HK-2 (cell line): Measurements from ENCODE around the gene CCDC13.
A peak's percentile ranks its signal among the peaks of the same experiment; 100 is the strongest.
"Not testable (repeated sequence)": the region's sequence is repeated elsewhere in the genome, so short reads cannot be mapped to it uniquely, and the experiment has no call there.

Source experiments
- DNase-seq: peaks from one replicate; pipeline ENCODE4 v3.0.0-alpha.2; 2018; ENCODE audit not compliant: unreplicated experiment

Gene CCDC13, protein sequence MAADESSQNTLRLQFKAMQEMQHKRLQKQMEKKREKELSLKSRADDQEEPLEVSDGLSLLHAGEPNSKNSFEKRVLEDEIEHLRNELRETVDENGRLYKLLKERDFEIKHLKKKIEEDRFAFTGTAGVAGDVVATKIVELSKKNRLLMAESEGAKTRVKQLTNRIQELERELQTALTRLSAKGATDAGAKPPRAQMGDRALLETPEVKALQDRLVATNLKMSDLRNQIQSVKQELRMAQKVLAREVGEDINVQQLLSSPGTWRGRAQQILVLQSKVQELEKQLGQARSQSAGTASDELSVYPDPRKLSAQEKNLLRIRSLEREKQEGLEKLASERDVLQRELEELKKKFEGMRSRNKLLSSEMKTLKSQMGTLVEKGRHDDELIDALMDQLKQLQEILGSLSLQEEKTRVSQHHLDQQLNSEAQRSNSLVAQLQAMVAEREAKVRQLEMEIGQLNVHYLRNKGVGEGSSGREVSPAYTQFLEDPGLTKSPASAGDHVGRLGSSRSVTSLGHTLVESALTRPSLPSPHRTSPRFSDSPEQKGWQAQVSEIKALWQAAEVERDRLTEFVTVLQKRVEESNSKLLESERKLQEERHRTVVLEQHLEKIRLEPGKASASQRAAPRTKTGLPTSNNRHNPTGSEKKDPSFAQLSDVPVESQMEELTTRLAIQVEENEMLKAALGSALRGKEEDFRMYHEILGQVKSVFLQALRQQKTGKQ

GRCh38 chr3:42772670-42773408 is at the start of gene CCDC13:
Gene CCDC13 (minus strand): TSS chr3:42773253. CDS start chr3:42758345, 14,908 bp downstream.
- DNase-seq = peak; percentile 67

DNA sequence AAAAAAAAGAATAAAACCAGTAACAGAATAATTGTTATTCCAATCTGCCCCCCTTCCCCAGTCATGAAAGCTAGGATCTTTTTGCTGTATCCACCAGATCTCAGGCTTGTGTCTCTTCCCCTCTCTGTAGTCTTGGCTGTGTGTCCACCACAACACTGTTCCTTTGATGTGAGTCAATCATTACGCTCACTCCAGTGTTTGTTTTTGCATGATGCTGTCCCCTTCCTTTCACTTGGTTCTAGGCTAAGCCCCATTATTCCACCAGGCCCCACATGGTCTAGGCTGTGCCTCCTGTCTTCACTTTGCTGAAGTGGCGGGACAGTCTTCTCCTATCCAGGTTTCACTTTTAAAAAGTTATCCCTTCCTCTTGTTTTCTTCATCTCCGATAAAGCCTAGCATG is 49.8 kb upstream of the CCDC13 start:
- DNase-seq = no peak

DNA sequence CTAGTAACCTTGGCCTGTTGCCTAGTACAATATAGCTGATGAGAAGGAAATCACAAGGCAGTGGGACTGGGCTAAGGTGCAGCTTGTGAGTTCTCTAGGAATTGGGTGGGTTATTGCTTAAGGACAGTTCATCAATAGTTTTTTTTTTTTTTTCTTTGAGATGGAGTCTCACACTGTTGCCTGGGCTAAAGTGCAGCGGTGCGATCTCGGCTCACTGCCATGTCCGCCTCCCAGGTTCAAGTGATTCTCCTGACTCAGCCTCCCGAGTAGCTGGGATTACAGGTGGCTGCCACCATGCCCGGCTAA is 47.6 kb upstream of the CCDC13 start:
- no peak for DNase-seq

DNA sequence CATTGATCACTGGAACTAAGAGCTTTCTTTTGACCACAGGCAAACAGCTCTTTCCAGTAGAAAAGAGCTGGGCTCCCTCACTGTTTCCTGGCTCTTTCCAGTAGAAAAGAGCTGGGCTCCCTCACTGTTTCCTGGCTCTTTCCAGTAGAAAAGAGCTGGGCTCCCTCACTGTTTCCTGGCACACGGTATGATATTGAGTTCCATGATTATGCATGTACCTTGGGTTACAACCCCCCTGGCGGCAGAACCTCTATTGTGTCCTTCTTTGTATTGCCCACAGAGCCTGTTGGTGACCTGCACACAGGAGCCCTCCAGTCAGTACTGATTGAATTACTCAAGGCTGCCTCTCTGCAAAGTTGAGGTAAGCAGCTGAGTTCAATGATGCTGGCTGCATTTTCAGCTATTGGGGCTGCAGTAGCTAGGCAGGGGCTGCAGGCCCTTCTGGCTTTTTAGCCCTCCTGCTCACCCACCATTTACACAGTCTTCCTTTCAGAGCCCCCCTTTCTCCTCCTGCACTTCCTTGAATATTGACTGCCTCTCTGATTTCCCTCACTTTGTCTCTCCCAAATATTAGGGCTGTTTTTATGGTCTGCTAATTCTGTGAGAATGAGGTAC is 46.4 kb upstream of the CCDC13 start:
- DNase-seq = no peak

- no peak for DNase-seq
These were observed 42.8 kb upstream of the CCDC13 start for GRCh38 chr3:42815826-42816225.

DNA sequence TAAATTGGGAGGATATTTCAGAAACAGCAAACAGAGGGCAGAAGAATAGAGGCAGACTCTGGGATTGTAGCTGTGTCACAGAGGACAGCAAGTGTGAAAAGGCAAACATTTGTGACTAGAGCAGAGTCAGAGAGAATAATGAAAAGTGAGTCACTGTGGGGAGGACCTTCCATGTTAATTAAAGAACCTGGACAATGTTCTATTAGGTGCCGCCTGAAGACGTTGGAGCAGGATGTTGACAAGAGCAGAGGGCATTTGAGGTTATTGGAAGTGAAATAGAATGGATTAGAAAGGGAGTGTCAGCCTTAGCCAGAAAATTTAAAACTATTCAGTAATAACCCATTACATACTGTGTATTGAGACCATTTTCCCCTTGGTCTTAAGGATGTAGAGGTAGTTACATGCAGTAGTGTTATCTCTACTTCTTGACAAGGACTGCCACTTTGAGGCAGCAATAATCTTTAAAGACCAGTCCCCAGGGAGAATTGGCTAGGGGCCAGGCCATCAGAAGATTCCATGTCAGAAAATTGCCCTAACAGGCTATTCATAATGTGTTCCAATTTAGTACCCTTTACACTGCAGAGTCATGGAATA is 42.0 kb upstream of the CCDC13 start:
- DNase-seq = no peak

- DNase-seq = no peak
These were observed 41.2 kb upstream of the CCDC13 start for GRCh38 chr3:42814246-42814645.

GRCh38 chr3:42811118-42811883 is 38.2 kb upstream of the CCDC13 start:
- not testable (repeated sequence) for DNase-seq

DNA sequence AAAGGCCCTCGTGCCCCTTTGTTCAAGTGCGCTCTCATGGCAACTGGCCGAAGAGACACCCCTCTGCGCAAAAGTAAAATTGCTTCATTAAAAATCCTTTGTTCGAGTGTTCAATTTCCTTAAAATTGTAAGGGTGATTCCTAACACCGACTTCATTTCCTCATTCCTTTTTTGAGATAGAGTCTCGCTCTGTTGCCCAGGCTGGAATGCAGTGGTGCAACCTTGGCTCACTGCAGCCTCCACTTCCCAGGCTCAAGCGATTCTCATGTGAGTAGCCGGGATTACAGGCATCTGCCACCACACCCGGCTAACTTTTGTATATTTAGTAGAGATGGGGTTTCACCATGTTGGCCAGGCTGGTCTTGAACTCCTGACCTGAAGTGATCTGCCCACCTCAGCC is 37.7 kb upstream of the CCDC13 start:
- DNase-seq = not testable (repeated sequence)

- no peak for DNase-seq
These were observed 36.1 kb upstream of the CCDC13 start, which contains the start of gene ACKR2 for GRCh38 chr3:42809202-42809601. Gene ACKR2 (plus strand): TSS chr3:42809445. CDS start chr3:42864503, 55,058 bp downstream.

DNA sequence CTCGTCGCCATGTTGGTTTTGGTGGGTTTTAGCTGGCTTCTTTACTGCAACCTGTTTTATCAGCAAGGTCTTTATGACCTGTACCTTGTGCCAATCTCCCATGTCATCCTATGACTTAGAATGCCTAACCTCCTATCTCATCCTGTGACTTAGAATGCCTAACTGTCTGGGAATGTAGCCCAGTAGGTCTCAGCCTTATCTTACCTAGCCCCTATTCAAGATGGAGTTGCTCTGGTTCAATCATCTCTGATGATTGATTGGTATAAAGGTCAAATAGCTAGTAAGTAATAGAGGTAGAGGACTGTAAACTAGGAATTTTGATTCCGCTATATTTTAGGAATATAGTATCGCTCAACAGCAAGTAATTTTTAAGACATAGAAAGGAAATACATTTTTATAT is 34.9 kb upstream of the CCDC13 start:
- DNase-seq = no peak

GRCh38 chr3:42805141-42805821 is 32.2 kb upstream of the CCDC13 start:
- no peak for DNase-seq

DNA sequence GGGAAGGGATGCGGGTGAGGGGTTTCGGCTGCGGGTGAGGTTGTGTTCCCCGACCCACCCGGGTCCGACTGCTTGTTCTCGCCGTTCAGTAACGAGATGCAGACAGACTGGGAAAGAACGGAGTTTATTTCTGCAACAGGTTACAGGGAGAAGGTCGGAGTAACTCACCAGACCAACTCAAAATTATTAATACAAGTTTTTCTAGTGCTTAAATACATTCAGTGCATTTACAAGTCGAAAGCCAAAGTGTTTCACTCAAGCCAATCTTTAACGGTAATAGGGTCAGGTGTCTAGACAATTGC is 31.7 kb upstream of the CCDC13 start:
- DNase-seq = no peak

- DNase-seq = peak; percentile 90
These were observed 31.2 kb upstream of the CCDC13 start, which contains the start of gene HIGD1A for GRCh38 chr3:42804106-42804830. Gene HIGD1A (minus strand): TSS chr3:42804490. CDS start chr3:42794253, 10,237 bp downstream.

- DNase-seq = no peak
These were observed 30.5 kb upstream of the CCDC13 start for GRCh38 chr3:42803414-42804105.

DNA sequence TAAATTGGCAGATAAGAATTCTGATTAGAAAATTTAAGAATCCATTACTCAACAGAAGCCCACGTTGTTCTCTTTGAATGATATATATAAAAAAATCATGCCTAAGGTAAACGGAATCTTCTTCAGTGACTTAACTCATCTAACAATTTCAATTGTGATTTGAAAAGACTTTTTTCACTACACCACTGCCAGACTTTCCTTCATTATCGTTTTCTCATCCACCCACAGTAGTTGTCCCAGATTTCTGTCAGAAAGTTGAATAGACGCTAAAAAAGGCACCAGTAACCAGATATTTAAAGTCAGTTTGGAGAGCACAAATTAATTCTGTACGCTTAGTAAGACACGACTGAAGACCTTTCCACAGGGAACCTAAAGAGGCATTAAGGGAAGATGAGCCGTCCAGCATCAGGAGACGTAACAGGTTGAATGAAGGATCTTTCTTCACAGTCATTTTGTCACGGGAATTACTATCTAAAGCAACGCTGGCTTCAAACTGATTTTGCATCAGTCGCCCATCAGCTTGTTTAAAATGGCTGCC is 29.9 kb upstream of the CCDC13 start:
- no peak for DNase-seq

GRCh38 chr3:42801784-42802183 is 28.7 kb upstream of the CCDC13 start:
- no peak for DNase-seq

GRCh38 chr3:42801048-42801620 is 28.1 kb upstream of the CCDC13 start:
- no peak for DNase-seq
